Fibroblast of peridontal ligament (primary cell): ENCODE data around the gene PPT2.
A peak's percentile ranks its signal among the peaks of the same experiment; 100 is the strongest.
"Not testable (repeated sequence)": the region's sequence is repeated elsewhere in the genome, so short reads cannot be mapped to it uniquely, and the experiment has no call there.

Experiments
- DNase-seq: peaks from one replicate; pipeline ENCODE4 v3.0.0-alpha.2; 2010; ENCODE audit errors: extremely low read depth

Gene PPT2

DNA sequence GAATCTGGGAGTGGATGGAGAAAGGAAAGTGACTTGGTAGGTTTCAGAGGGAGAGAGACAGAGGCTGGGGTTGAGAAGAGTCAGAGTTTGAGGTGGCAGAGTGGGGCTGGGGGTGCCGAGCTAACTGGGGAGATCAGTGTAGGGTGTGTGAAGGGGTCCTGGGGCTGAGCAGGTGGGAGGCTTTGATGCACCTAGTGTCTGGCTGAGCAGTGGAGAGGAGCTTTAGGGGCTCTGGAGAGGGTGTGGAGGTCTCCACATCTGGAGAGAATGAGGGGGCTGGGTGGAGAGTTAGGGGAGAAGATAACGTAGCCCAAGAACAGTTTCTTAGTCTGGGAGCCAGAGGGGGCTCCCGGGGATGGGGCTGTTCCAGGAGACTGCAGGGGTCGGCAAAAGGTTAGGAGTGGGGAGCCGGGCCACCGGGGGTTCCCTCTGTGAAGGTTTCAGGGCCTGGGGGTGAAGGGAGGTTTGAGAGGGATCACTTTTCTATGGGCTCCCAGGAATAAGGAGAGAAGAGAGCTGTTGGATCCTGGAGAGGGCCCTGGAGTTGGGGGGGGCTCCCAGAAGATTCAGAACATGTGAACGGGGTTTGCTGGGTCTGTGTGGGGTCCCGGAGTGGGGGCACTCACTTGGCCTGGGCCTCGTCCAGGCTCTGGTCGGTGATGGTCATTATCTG lies 35.3 kb downstream of the PPT2 start:
- no peak for DNase-seq

- DNase-seq, result no peak
Measured at GRCh38 chr6:32189742-32190053, 35.8 kb downstream of the PPT2 start.

DNA sequence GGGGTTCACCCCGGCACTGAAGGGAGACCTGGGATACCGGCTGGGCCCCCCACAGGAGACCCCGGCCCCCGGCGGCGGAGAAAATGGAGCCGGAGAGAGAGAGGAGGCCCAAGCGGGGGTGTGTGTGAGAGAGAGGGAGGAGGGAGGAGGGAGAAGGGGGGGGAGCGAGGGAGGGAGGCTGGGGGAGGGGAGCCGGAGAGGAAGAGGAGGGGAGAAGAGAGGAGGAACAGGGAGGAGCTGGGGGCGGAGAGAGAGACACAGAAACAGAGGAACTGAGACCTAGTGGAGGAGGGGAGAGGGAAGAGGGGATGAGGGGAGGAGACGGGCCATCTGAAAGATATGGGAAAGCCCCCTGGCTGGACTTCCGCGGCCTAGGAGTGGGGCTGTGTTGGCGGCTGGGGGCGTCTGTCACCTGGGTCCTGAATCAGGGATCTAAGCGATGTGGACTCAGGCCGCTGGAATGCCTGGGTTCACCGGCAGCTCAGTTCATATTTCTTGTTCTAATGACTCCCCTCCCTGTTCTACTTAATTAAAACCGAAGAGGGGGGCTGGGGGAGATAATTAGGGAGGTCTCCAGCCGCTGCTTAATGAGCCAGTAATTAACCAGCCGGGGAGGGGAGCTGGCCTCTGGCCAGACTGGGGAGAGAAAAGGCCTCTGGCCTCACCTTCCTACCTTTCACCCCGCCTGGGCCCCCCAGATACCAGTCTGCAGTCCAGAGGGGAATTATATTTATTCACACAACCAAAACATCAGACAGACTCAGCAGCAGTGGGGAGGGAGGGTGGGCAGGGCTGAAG lies 36.3 kb downstream of the PPT2 start, which contains the start of gene PBX2:
TSS of gene PBX2 (minus strand) at position 149 of the 798 bp plus-strand sequence. CDS start 287 bp downstream, outside the sequence.
- DNase-seq, result peak; percentile 88

DNA sequence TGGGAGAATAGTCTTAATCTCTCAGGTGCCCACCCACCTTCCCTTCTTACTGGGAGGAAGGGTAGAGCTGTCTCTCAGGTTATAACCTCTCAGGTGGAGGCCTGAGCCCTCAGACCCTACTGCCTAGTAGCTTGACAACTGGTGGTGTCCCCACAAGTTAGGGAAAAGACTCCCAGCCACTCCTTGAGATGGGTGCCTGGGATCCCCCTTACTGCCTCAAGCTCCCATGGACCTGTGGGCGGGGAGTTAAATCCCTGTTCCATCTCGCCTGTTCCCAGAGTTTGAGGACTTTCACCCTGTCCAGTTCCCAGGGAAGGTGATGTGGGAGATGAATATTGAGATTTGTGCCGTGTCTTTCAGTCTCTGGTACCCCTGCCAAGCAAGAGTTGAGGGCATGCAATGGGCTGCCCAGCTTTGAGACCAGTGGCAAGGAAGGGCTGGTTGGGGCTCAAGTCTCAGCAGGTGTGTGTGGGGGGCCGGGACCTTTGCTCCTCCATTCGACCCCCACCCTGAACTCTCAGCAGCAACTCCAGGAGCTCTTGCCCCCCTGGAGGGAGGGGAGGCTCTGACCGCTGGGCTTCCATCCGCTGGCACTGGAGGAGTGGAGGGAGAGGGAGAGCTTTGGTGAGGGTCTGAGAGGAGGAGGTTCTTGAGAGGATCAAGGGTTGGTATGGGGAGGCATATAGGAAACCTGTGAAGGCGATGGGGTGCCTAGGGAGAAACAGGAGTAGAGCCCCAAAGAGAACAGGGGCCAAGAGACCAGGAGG lies 37.2 kb downstream of the PPT2 start:
- no peak for DNase-seq

- no peak for DNase-seq
Measured at GRCh38 chr6:32191696-32192607, 38.0 kb downstream of the PPT2 start.

- no peak for DNase-seq
Measured at GRCh38 chr6:32192608-32193039, 38.7 kb downstream of the PPT2 start, which contains the start of gene GPSM3. Gene GPSM3 (minus strand): TSS chr6:32192643. CDS start chr6:32192513, 130 bp downstream.

GRCh38 chr6:32193096-32193495 lies 39.2 kb downstream of the PPT2 start:
- DNase-seq, result not testable (repeated sequence)

GRCh38 chr6:32194388-32194787 lies 40.4 kb downstream of the PPT2 start:
- DNase-seq, result no peak

- DNase-seq, result peak; percentile 75
Measured at GRCh38 chr6:32194825-32195651, 41.1 kb downstream of the PPT2 start.

GRCh38 chr6:32195652-32195901 lies 41.6 kb downstream of the PPT2 start:
- peak; percentile 99 for DNase-seq

- peak; percentile 74 for DNase-seq
Measured at GRCh38 chr6:32195902-32196681, 42.2 kb downstream of the PPT2 start.

- peak; percentile 14 for DNase-seq
Measured at GRCh38 chr6:32196682-32197616, 43.0 kb downstream of the PPT2 start.

- no peak for DNase-seq
Measured at GRCh38 chr6:32198345-32198696, 44.4 kb downstream of the PPT2 start.

- no peak for DNase-seq
Measured at GRCh38 chr6:32198866-32199265, 44.9 kb downstream of the PPT2 start.

- DNase-seq, result no peak
Measured at GRCh38 chr6:32200711-32201475, 47.0 kb downstream of the PPT2 start.

DNA sequence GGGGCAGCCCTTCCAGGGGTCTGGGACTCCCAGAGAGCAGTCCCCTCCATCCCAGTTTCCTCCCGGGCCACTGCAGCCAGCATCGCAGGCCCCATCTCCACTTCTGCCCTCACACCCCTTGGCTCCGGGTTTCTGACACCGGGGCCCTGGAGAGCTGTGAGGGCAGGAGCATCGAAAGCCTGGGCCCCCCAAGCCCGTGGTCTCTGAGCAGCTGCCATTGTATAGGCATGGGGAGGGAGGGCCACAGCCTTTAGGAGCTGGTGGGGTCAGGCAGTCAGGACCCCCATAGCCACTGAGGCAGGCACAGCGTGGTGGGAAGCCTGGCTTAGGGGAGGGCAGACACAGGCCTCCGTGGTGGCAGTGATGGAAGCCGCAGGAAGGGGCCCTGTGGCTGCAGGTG lies 48.2 kb downstream of the PPT2 start:
- DNase-seq, result no peak

- no peak for DNase-seq
Measured at GRCh38 chr6:32203426-32204267, 49.7 kb downstream of the PPT2 start.
